ENCODE results near the gene PI4K2A.
"Not testable (repeated sequence)": the region's sequence is repeated elsewhere in the genome, so short reads cannot be mapped to it uniquely, and the experiment has no call there.

The PI4K2A gene

DNA sequence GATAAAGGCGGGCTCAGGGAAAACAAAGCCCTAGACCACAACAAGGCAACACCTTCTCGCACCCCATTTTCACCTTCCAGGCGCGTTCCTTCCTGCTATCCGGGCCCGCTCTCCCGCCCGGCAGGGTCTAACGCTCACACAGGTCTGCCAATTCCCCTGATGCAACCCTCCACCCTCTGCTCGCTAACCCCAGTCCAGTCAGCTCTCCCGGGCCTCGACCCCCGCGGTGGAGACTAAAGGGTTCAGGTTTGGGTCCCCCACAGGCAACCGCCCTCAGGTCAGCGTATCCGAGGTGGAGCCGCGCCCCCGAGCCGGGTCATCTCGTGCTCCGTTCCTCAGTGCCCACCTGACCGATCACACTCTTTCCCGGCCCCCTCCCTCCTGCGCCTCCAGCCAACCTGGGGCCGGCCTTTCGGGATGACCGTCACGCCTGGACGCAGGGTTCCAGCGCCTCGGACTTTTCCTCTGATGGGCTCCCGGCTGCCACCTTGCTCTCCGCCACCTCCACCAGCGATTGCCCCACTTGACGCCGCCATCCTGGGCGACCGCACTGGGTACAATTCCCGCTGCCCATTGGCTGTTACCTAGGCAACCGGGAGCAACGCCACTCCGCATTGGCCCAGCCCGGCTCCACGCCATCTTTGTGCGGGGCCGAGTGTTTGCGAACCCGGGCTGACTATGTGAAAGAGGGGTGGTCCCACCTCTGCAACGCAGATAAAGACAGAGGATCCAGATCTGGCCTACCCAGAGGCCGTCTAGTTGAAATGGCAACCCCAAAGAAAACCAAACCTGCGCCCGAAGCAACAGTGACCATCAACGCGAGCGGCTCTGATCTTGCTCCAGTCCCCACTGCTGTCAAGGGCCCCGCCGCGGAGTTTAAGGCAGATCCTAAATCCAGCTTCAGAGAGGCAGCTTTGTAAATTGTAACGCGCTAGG is 7.3 kb upstream of the PI4K2A start, which contains the start of gene MORN4:
MORN4 (minus strand) TSS at position 552 of the 936 bp plus-strand sequence. CDS start 13,847 bp downstream, outside the sequence.
- peak; percentile 73 to 78 for DNase-seq (ENCODE audit: low read depth in 2 of 2)

DNA sequence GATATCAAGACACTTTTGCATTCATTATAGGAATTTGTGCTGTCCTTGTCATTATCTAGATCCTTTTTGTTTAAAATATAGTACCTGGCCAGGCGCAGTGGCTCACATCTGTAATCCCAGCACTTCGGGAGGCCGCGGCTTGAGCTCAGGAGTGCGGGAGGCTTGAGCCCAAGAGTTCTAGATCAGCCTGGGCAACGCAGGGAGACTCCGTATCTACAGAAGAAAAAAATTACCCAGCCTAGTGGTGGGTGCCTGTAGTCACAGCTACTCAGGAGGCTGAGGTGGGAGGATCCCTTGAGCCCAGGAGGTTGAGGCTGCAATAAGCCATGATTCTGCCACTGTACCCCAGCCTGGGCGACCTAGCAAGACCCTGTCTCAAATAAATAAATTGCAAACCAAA is 6.5 kb upstream of the PI4K2A start:
- no peak for DNase-seq (ENCODE audit: low read depth in 2 of 2)

DNA sequence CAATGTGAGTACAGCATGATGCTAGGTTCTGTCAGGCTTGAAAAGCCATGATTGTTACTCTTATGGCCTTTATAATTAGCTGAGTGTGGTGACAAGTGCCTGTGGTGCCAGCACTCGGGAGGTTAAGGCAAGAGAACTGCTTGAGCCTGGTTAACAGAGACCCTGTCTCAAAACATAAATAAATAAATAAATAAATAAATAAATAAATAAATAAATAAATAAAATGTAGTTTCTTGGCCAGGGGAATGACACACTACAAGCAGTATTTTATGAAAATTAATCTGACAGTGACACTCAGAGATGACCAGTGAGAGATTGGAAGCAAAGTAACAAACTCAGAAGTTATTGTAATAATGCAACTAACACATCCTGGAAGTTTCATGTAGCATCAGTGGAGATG is 4.9 kb upstream of the PI4K2A start:
- no peak for DNase-seq (ENCODE audit: low read depth in 2 of 2)

DNA sequence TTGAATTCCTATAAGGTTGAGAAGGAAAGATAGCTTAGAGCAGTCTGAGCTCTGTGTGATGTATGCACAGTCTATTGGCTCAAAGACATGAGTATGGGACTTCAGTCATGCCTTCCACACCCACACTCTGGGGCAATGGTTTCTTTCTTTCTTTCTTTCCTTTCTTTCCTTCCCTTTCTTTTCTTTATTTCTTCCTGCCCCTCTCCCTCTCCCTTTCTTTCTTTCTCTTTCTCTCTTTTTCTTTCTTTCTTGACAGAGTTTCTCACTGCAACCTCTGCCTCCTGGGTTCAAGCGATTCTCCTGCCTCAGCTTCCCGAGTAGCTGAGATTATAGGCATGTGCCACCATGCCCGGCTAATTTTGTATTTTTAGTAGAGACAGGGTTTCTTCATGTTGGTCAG is 1.4 kb upstream of the PI4K2A start:
- DNase-seq (ENCODE audit: low read depth in 2 of 2): not testable (repeated sequence)

DNA sequence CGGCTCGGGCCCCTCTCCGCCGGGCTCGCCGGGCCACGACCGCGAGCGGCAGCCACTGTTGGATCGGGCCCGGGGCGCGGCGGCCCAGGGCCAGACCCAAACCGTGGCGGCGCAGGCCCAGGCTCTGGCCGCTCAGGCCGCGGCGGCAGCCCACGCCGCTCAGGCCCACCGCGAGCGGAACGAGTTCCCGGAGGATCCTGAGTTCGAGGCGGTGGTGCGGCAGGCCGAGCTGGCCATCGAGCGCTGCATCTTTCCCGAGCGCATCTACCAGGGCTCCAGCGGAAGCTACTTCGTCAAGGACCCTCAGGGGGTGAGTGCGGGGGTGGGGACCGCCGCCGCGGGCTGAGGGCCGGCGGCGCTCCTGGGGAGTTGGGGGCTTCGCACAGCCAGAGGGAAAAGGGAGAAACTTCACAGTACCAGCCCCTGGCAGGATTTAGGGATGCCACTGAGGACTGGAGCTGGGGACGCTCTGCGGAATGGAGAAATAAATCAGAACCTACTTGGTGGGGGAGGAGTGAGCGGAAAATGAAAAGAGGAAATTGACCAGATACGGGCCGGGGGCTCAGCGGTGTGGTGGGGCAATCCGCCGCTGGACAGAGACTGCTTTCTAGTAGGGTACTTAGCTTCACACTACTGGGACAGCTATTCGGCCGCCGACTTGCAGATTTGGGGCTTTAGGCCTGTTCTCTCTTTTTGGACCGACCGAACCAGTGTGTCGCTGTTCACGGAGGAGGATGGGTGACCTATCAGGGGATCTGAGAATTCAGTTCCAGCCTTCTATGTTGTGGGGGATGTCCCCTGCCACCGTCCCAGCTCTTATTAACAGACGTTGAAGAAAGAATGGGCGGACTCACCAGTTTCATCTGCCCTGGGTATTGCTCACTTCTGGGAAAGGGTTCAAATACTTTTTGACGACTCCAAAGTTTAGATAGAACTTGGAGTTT is 669 bp downstream of the PI4K2A start:
- DNase-seq (ENCODE audit: low read depth in 2 of 2): no peak

DNA sequence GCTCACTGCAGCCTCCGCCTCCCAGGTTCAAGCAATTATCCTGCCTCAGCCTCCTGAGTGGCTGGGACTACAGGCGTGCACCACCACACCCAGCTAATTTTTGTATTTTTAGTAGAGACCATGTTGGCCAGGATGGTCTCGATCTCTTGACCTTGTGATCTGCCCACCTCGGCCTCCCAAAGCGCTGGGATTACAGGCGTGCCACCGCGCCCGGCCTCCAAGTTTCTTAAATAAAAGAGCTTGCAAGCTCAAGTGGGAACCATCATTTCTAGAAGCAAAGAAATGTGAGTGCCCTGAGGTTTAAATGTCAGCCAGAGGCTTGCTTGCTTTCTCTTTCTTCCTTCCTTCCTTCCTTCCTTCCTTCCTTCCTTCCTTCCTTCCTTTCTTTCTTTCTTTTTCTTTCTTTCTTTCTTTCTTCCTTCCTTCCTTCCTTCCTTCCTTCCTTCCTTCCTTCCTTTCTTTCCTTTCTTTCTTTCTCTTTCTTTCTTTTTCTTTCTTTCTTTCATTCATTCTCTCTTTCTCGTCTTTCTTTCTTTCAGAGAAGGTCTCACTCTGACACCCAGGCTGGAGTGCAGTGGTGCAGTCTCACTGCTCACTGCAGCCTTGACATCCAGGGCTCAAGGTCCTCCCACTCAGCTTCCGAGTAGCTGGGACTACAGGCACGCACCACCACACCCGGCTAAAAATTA is 2.1 kb downstream of the PI4K2A start:
- DNase-seq (ENCODE audit: low read depth in 2 of 2): not testable (repeated sequence)

DNA sequence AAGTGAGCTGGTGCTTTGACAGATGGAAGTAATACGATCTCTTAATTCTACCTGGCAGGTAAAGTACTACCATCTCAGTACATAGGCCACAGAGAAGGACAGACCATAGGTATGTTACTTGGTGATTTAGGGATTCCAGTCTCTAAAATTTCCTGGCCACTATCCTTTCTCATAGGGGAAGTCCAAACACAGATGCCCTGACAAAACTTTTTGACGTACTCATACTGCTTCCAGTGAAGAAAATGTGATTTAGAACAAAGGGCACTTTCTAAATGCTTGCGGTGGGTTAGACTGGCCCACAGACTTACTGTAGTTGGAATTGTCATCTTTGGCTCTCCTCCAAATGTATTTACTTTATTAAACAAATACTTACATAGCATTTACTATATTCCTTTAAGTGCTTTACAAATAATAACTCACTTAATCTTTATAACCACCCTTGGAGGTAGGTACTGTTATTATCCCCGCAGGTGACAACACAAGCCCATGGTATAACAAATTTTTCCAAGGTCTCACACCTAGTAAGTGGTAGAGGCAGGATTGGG is 3.0 kb downstream of the PI4K2A start:
- DNase-seq (ENCODE audit: low read depth in 2 of 2): no peak

DNA sequence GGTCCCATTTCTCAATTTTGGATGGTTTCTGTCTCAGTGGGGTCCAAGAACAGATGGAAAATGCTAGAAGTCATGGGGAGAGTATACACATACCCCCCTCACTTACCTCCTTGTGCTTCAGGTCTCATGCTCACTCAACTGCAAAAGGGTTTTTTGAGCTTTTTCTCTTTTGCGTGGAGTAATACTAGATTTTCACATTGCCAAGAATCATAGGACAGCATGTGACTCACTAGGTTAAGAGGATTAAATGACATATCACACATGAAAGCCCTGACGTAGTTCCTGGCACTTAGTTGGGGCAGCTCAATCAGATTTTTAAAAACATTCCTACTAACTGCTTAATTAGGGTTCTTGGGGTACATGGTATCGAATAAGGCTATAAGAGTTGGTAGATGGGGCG is 4.5 kb downstream of the PI4K2A start:
- DNase-seq (ENCODE audit: low read depth in 2 of 2): no peak

DNA sequence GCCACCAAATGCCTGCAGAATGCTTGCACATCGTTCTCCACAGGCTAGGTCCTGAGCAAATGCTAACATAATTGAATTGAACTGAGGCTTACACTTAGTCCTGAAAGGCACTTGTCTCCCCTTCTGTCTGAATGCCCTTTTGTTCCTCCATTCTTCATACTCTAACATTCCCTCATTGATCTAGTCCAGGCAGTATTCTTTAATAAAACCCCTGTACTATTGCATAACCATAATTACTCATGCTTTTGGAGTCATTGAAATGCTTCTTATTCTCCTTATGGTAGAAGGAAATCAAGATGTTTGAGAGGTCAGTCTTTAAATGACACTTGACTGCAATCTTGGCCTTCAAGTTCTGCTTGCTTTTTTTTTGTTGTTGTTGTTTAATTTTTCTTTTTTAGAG is 7.1 kb downstream of the PI4K2A start:
- no peak for DNase-seq (ENCODE audit: low read depth in 2 of 2)

DNA sequence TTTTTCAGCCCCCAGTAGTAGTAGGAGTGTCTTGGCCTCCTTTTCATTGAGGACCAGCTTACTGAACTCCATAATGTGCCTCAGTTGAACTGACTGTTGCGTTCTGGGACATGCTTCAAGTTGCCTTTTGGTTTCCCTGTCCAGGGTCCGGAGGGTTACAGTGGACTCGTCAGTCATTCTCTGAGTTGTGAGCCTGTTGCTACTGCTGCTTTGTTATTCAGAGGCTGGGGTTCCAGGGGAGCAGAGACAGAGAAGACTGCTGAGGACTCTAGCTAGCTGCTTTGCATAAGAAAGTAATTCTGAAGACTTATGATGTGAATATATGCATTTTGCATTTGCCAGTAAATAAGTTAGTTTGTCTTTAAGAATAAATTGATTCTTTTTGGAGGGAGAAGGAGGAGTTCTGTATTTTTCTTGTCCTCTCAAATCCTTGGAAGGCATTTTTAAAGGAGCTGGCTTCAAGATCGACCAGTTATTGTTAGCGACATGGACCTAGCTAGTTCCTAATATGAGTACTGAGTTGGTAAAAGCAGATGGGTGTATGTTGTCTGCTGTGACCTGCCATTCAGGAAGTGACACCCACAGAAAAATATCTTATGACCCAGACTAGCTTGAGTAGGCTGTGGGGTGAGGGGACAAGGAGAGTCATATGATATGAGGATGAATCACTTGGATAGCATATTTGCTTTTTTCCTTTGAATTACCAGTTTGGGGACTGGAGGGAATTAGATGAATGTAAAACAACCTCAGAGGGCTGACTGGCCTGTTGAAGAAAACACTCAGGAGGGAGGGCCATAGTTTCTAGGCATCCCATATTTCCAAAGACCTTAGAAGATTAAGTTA is 8.3 kb downstream of the PI4K2A start:
- DNase-seq (ENCODE audit: low read depth in 2 of 2): peak in 1 of 2 donors; percentile 29

DNA sequence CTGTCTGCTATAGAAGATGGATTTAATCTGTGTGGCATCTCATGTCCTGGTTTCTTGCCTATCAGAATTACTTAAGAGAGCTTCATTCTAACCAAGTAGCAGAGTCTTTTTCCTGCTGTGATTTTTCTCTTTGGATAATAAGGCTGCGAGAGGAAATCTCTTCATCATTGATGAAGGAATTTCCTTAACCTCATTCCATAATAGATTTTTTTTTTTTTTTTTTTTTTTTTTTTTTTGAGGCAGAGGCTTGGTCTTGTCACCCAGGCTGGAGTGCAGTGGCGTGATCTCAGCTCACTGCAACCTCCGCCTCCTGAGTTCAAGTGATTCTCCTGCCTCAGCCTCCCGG is 8.9 kb downstream of the PI4K2A start:
- DNase-seq (ENCODE audit: low read depth in 2 of 2): not testable (repeated sequence)

DNA sequence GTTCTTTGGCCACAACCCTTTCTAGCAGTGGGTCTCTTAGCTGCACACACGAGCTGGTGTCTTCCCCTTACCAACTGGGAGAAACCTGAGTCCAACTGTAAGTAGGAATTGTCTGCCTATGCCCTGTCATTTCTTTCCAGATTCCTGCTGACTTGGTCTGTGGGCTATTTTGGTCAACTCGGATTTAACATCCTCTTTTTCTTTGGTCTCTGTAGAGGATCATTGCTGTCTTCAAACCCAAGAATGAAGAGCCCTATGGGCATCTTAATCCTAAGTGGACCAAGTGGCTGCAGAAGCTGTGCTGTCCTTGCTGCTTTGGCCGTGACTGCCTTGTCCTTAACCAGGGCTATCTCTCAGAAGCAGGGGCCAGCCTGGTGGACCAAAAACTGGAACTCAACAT is 10.3 kb downstream of the PI4K2A start:
- DNase-seq (ENCODE audit: low read depth in 2 of 2): no peak

DNA sequence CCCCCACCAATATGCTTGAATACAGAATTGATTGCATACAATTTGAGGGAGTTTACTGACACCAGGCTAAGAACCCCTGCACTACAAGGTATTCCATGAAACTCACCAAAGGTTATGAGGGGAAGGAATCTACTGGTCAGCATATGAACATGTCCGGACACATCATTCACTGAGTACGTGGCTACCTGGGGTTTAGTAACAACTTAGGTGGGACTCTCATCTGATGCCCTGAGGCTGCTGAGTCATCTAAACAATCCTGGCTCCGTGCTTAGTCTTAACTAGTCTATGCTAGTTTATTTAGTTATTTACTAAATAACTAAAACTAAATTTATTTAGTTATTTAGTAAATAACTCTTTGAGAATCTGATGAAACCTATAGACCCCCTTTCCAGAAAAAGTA is 11.3 kb downstream of the PI4K2A start:
- DNase-seq (ENCODE audit: low read depth in 2 of 2): no peak

DNA sequence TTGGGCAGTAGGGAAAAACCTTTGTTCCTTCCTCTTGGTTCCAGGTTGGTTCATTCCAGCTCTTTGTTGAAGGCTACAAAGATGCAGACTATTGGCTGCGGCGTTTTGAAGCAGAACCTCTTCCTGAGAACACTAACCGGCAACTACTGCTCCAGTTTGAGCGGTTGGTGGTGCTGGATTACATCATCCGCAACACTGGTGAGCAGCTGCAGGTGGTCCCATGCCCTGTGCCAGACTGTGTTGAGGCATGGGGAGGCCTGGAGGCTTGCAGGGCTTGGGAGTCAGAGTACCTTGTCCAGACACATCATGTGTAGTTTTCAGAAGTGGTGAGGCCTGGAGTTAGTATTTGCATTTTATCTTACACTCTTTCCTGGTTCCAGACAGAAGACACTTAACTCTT is 16.3 kb downstream of the PI4K2A start:
- no peak for DNase-seq (ENCODE audit: low read depth in 2 of 2)

DNA sequence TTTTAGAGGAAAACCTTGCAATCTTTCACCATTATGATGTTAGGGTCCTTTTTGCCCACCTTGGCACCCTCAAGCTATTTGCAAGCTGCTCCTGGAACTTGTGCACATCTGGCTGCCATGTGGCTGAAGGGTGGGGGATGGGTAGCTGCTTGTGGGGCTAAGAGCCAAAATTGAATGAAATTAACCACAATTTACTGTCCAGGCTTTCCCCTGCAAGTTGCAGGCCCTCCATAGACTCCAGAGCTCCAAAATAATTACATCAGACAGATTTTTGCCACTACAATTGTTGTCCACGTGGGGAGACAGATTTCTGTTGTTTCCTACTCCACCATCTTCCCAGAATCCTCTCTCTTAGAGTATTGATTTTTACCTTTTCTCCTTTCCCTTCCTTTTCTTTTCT is 19.1 kb downstream of the PI4K2A start:
- no peak for DNase-seq (ENCODE audit: low read depth in 2 of 2)

DNA sequence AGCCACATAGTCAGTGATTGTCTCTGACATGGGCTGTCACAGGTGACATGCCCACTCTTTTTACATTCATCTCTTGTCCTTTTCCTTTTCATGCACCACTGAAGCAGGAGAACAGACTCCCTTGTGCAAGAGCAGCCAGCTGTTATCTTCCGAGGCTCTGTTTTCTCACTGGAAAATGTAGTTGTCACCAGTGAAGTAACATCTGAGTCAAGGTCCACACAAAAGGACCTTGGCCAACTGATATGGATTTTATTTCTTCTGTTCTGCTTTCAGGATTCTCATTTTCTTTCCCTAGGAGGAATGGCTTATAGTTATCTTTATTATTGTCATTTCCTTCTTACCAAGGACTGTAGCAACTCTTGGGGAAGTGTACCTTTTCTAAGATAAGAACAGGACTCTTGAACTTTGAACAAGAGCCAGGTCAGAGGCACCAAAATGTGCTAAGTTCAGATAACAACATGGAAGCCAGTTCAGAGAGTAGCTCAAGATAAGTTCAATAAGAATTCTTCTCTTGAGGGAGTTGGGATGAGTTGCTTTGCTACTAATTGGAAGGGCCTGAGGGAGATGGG is 23.9 kb downstream of the PI4K2A start:
- no peak for DNase-seq (ENCODE audit: low read depth in 2 of 2)

DNA sequence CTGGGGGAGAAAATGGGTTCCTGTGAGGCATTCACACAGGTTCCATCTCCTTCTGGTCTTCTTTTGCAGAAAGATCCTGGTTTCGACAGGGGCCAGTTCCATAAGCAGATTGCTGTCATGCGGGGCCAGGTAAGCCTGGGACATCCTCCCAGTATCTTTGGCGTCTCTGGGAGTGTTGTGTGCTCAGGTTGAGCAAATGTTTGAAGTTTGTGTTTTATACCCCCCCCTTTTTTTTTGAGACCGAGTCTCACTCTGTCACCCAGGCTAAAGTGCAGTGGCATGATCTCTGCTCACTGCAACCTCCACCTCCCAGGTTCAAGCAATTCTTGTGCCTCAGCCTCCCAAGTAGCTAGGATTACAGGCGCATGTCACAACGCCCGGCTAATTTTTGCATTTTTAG is 26.5 kb downstream of the PI4K2A start:
- DNase-seq (ENCODE audit: low read depth in 2 of 2): no peak

DNA sequence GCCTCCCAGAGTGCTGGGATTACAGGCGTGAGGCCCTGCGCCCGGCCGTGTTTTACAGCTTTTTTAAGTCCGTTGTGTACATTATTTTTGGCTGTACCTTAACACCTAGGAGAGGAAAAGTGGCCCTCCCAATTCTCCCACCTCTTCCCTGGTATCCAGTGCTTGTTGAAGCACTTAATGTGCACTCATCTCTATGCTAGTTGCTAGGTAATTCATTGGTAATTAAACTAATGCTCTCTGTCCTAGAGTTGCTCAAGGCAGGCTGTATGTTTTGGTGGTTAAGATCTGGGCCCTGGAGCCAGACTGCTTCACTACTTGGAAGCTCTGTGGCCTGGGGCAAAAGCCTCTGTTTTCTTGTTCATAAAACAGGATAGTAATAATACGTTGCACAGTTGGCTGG is 27.0 kb downstream of the PI4K2A start:
- DNase-seq (ENCODE audit: low read depth in 2 of 2): no peak

DNA sequence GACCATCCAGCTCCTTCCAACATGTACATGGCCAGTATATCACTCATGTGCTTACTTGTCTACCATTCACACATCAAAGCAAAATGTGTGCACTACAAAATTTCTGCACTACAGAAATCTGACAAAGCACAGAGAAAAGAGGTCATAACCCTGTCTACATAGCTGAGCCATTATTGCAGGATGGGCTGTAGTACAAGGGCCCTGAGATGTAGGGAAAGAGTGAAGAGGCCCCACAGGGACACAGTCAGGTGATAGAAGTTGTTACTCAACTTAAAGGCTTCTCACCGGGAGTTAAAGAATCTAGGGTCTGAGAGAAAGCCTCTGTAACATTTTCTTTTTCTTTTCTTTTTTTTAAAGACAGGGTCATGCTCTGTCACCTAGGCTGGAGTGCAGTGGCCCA is 29.1 kb downstream of the PI4K2A start:
- no peak for DNase-seq (ENCODE audit: low read depth in 2 of 2)

DNA sequence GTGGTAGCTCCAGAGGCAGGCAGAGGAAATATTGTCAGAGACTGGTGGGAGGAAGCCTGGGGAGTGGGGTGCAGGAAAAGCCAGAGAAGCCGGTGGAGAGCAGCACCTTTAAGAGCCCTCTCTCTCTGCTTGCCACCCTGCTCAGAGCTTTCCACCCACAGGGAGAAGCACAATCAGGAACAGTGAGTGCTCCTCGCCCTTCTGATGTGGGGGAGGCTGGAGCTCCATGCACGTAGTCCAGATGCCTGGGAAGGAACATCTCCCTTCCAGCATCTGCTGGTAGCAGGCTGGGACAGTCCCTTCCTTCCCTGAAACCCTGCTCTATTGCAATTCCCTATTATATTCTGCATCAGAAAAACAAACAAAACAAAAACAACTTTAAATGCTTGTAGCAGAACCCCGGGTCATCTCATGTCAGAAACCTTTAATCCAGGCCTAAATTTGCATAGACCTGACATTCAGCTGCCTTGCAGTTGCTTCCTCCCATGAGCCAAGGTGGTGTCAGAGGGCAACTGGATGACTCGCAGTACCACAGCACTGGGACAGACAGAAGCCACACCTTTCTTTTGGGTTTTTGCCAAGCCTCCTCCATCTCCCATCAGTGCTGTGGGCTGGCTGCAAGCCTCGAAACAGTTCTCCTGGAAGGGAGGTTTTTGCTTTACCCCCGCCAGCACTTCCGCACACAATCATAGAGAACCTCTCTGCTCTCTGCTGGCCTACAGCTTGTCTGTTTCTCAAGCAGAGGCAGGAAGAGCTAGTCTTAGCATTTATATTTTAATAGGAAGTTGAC is 33.5 kb downstream of the PI4K2A start:
- DNase-seq (ENCODE audit: low read depth in 2 of 2): no peak

Measured in stimulated activated CD8-positive, alpha-beta memory T cell treated with anti-CD3 and anti-CD28 coated beads, Interleukin-15, amount 100 ng/mL, for 4 hours (primary cell).